Spinal cord (tissue), 10 donors: ENCODE results near the gene ANKS3. TPM values are rescaled to one million over a fixed set of nuclear protein-coding genes. Genes with fewer than 3 reads are reported as not detected.

Experiments used
- DNase-seq, 6 donors: peaks; one replicate each; pipeline versions ENCODE4 v3.0.0 to v3.0.0-alpha.2; 2013 to 2015; ENCODE audit warnings: low spot score in 6 of 6, low read depth in 4 of 6
- H3K27ac ChIP-seq: one replicate; pipeline ENCODE4 v1.5.1; 2013; ENCODE audit warnings: low read depth, low read length, control low read depth
- H3K27me3 ChIP-seq: one replicate; pipeline ENCODE4 v1.6.1; 2013; ENCODE audit warnings: low read length; ENCODE audit not compliant: control insufficient read depth, insufficient read depth
- H3K36me3 ChIP-seq: one replicate; pipeline ENCODE4 v1.6.1; 2013; ENCODE audit warnings: low read length; ENCODE audit not compliant: control insufficient read depth, insufficient read depth
- H3K4me1 ChIP-seq: one replicate; pipeline ENCODE4 v1.6.1; 2013; ENCODE audit warnings: low read length; ENCODE audit not compliant: control insufficient read depth, insufficient read depth
- H3K4me3 ChIP-seq: one replicate; pipeline ENCODE4 v1.5.1; 2013; ENCODE audit warnings: low read depth, low read length, control low read depth
- H3K9me3 ChIP-seq: one replicate; pipeline ENCODE4 v1.6.1; 2013; ENCODE audit warnings: low read length; ENCODE audit not compliant: control insufficient read depth, insufficient read depth
- WGBS: methylation state at CpG from one replicate; pipeline ENCODE4 v1.1.5; 2013; ENCODE audit warnings: missing lambda C conversion rate; ENCODE audit not compliant: insufficient coverage; 5-methylcytosine and 5-hydroxymethylcytosine counted together
- polyA plus RNA-seq, 2 donors: library from polyadenylated mRNA; unstranded; fragments of 120-200 nt; gene quantifications; one replicate each; pipeline ENCODE4 v1.2.1, GENCODE V29; 2013; ENCODE audit not compliant: insufficient read length in 2 of 2
- total RNA-seq, 2 donors: library from RNA; depleted of rRNA in 1 of 2; stranded (reverse); fragments of 120-200 nt in 1 of 2; fragments of >200 nt in 1 of 2; gene quantifications; one replicate each; pipeline versions ENCODE4 v1.2.3 to v1.2.4, GENCODE V29; 2013 to 2014
- donor health status: healthy.

The ANKS3 gene
- total and polyA plus RNA-seq, 4 donors = 20.2 to 48.1 (median 29.3) TPM

DNA sequence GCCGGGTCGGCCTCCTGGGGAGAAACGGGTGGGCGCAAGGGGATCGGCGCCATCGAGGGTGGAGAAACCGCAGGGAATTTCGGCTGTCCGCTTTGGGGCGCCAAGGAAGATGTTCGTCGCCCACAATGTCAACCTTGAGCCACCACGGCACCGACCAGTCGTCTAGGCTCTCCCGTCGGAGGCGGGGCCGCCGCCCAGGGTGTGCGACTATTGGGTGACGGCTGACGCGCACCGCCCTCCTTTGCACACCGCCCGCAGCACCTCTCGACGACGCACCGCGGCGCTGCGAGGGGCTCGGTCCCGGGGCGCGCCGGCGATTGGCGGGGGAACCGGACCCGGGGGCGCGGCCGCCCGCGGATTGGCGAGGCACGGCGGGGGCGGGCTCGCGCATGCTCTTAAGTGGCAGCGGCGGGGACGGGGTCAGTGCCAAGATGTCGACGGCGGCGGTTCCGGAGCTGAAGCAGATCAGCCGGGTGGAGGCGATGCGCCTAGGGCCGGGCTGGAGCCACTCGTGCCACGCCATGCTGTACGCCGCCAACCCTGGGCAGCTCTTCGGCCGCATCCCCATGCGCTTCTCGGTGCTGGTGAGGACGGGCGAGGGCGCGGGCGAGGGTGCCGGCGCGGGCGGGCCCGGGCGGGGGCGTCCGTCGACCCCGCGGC, 40.6 kb downstream of the ANKS3 start, which contains the start of gene NUDT16L1:
TSS of gene NUDT16L1 (plus strand) at position 267 of the 660 bp plus-strand sequence. CDS start at position 432, 165 bp downstream.
- DNase-seq = peak; percentile 80 to 99 (median 93)
- H3K27me3 ChIP-seq = no peaks in the 10 kb centered on the region
- H3K27ac ChIP-seq = peak within 1 kb of the TSS; percentile 63
- H3K36me3 ChIP-seq = peaks cover 79% of the 10 kb centered on the region
- peak within 1 kb of the TSS; percentile 79 for H3K4me3 ChIP-seq
- peaks cover 40% of the 10 kb centered on the region for H3K4me1 ChIP-seq
- H3K9me3 ChIP-seq = no peaks in the 10 kb centered on the region
- 0% methylated on average over 91 of the region's 91 CpGs for WGBS

DNA sequence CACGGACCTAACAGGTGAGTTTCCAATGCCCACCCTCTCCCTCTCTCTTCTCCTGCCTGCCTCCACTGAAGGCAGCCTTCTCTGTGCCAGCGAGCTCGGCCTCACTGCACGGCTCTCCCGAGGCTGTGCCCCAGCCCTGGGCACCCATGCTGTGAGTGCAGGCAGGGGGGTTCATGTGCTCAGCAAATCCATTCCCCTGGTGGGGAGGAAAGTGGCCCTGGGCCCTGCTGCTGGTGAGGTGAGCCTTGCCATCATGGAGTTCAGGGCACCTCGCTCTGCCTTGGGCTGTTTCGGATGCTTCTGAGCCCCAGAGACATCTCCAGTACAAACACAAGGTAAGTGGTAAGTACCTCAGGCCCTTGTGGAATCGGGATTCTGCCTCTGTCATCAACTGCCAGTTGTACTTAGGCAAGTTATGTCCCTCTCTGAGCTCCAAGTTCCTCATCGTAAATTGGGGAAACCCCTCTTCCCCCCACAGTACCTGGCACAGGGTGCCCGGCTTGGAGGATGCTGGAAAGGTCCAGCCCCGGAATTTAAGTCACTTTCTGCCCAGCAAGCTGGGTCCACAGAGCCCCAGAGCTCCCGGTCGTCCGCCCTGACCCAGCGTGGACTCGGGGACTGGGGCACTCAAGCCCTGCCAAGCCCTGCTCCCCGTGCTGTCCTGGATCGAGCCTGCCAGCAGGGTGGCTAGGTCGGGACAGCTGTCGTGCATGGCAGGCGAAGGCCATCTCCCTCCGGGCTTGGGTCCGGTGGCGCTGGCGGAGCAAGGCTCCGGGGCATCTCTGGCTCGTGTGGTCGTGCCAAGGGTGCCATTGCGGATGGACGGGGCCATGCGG, 41.4 kb downstream of the ANKS3 start:
- H3K27ac ChIP-seq = peak overlapping the region; percentile 63
- H3K4me1 ChIP-seq = peaks cover 40% of the 10 kb centered on the region
- no peaks in the 10 kb centered on the region for H3K27me3 ChIP-seq
- H3K4me3 ChIP-seq = peak overlapping the region; percentile 79
- DNase-seq = peak in 2 of 6 donors; percentile 21 to 34
- 19% methylated on average over 28 of the region's 31 CpGs for WGBS
- H3K36me3 ChIP-seq = peaks cover 79% of the 10 kb centered on the region
- no peaks in the 10 kb centered on the region for H3K9me3 ChIP-seq

DNA sequence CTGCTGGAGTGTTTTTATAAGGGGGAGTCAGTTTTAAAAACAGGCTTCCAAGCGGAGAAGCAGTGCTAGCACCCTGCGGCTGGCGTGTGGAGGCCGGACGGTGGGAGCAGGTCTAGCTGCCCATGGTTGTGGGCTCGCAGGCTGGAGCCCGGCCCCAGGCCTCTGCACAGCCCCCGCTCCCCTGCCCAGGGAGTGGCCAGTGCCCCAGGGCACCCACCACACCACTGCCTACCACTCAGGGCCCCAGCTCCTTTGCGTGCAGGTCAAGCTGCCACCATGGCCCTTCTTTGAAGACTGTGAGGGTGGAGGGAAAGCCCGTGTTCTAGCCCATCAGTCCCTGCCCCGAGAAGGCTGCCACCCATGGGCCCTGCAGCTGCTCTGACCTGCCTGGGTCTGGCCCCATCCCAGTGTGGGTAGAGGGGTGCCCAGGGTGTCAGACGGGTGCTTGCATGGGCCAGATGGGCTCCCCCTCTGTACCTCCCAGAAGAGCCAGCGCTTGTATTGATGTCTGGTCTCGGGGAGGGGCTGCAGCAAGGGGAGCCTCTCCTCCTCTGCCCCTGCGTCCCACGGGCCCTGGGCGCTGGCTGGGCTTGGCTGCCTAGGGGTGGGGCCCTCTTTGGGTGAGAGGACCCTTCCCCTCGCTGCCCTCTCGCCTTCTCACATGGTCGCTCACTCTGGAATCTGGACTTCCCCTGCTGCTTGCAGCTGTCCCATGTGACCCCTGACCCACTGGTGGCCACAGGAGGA, 42.2 kb downstream of the ANKS3 start:
- Histone ChIP-seq H3K36me3 (peaks cover 79% of the 10 kb centered on the region), H3K9me3 (no peaks in the 10 kb centered on the region), H3K27me3 (no peaks in the 10 kb centered on the region), H3K4me3 (no peak overlapping the region), H3K27ac (no peak overlapping the region), H3K4me1 (peaks cover 40% of the 10 kb centered on the region)
- no peak for DNase-seq
- 89% methylated on average over 11 of the region's 20 CpGs for WGBS

DNA sequence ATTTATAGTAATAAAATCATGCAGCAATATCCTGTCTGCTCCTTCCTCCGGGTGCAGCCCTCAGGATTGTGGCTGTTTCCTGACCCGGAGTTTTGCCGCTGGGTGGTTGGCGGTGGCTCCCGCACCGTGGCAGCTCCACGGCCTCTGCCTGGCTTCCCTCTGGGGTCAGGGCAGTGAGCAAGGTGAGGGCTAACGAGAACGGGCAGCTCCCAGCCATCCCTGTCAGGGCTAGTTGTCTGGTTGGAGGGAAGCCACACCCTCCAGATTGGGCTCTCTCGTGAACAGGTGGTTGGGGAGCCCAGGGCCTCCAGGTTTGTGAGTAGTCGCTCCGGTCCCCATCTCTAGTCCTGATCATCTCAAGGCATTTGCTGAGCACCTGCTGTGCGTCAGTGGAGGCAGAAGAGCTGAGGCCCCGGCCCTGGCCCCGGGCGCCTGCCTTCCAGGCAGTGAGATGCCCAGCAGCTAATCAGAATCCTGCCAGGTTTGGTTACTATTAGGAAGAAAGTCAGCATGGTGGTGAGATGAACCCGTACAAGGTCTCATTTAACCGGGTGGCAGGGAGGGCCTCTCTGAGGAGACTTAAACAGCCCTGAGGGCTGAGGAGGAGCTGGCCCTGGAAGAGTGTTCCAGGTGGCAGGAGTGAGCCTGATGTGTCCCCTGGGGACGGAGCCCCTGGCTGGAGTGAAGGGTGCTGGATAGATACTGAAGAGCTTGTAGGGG, 43.0 kb downstream of the ANKS3 start:
- DNase-seq = no peak
- H3K36me3 ChIP-seq = peaks cover 79% of the 10 kb centered on the region
- H3K4me3 ChIP-seq = no peak overlapping the region
- H3K27me3 ChIP-seq = no peaks in the 10 kb centered on the region
- H3K9me3 ChIP-seq = no peaks in the 10 kb centered on the region
- no peak overlapping the region for H3K27ac ChIP-seq
- H3K4me1 ChIP-seq = peaks cover 37% of the 10 kb centered on the region
- 87% methylated on average over 16 of the region's 19 CpGs for WGBS

DNA sequence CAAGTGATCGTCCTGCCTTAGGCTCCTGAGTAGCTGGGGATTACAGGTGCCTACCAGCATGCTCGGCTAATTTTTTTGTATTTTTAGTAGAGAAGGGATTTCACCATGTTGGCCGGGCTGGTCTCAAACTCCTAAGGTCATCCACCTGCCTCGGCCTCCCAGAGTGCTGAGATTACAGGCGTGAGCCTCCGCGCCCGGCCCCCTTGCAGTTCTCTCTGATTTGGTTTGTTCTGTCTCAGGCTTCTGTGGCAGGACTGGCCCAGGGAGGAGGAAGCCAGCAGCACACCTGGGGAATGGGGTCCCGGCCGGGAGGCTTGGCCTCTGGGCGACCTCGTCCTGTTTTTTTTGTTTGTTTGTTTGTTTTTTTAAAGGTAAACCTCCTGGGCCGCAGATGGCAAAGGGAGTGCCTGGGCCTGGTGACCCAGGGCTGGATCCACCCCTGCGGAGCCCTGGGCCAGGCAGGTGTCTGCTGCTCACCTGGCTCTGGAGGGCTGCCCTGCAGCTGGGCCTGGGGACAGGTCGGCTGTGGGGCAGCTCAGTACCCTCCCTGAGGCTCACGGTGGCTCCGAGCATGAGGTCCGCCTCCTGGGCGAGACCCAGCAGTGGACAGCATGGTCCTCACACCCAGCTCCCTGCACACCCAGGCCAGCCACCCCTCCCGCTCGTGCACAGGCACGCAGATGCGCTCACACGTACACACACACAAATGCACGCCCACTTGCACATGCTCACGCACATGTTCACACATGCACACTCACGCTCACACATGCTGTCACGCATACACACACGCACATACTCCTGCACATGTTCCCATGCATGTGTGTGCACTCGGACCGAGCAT, 44.0 kb downstream of the ANKS3 start:
- H3K4me3 ChIP-seq = no peak overlapping the region
- H3K27me3 ChIP-seq = no peaks in the 10 kb centered on the region
- WGBS = 91% methylated on average over 25 of the region's 31 CpGs
- no peak overlapping the region for H3K27ac ChIP-seq
- no peak for DNase-seq
- H3K36me3 ChIP-seq = peaks cover 79% of the 10 kb centered on the region
- no peaks in the 10 kb centered on the region for H3K9me3 ChIP-seq
- H3K4me1 ChIP-seq = peaks cover 27% of the 10 kb centered on the region

DNA sequence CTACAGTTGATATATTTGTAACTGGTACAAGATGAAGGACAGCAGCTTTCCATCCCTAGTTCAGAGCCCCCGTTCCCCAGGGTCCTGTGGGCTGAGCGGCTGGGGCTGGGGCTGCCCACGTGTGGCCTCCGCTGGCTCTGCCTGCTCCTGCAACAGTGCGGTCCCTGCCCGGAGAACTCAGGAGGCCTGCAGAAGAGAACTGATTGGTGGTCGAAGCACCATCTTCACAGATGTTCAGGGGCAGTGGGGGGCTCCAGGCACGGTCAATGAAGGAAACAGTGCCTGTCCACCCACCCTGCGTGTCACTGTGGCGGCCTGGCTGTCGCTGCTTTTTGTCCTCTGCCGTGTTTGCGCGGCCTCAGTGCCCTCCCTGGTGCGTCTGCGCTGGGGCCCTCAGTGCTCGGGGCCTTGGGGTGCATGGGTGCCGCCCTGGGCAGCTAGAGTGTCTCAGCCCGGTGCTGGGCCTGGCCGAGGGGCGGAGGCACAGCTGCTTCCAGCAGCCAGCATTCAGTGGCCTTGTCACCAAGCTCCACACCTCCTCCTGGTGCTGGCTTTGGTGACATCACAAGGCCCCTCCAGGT, 44.9 kb downstream of the ANKS3 start:
- no peak for DNase-seq
- H3K4me3 ChIP-seq = no peak overlapping the region
- peaks cover 82% of the 10 kb centered on the region for H3K36me3 ChIP-seq
- H3K9me3 ChIP-seq = no peaks in the 10 kb centered on the region
- 91% methylated on average over 21 of the region's 21 CpGs for WGBS
- H3K27me3 ChIP-seq = no peaks in the 10 kb centered on the region
- H3K4me1 ChIP-seq = peaks cover 19% of the 10 kb centered on the region
- no peak overlapping the region for H3K27ac ChIP-seq

DNA sequence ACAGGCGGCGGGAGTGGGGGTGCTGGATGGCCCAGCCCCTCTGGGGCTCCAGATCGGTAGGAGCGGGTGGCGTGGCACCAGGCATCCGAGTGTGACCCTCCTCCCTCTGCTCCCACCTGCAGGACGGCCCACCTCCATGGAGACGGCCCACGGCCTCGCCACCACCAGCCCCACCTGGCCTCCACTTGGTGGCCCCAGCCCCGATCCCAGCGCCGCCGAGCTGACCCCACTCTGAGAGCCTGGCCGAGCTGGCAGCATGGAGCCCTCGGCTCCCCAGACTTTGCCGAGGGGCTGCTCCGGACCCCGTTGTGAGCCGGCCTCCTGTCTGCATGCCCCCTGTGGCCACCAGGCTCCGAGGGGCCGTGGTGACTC, 45.4 kb downstream of the ANKS3 start:
- H3K9me3 ChIP-seq = no peaks in the 10 kb centered on the region

DNA sequence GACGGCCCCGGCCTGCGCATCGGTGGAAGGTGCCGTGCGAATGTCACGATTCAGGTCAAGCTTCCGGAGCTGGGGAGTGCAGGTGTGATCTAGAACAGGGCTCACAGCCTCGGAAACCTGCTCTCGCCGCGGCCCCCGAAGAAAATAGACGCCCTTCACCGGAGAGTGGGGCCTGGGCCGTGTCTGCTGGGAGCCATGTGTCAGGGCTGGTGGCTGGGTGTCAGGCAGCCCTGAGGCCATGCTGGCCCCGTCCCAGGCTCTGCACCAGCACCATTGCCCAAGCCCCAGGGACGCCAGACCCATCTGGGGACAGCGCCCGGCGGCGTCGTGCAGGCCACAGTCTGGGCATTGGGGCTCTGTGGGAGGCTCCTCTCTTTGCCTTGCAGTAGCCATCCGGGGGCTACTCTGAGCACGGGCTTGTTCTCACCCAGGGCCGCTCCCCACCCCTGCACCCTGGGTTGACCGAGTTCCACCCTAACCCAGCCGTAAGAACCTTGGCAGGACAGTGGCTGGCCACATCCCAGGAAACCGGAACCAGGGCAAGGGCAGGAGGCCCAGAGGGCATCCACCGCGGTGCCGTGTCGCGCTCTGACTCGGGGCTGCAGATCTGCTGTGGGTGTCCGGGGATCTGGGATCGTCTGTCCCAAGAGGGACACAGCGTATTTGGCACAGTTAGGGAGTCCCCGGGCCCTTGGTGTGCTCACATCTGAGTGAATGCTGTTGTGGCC, 46.0 kb downstream of the ANKS3 start:
- no peak for DNase-seq
- H3K27ac ChIP-seq = no peak overlapping the region
- no peaks in the 10 kb centered on the region for H3K9me3 ChIP-seq
- H3K4me3 ChIP-seq = no peak overlapping the region
- H3K4me1 ChIP-seq = peaks cover 17% of the 10 kb centered on the region
- H3K27me3 ChIP-seq = no peaks in the 10 kb centered on the region
- WGBS = 96% methylated on average over 39 of the region's 39 CpGs
- peaks cover 93% of the 10 kb centered on the region for H3K36me3 ChIP-seq

More for the DNA sequence above, 45.4 kb downstream of the ANKS3 start:
- H3K27ac ChIP-seq = no peak overlapping the region
- no peaks in the 10 kb centered on the region for H3K27me3 ChIP-seq
- H3K4me1 ChIP-seq = peaks cover 19% of the 10 kb centered on the region
- no peak for DNase-seq
- 92% methylated on average over 22 of the region's 22 CpGs for WGBS
- peaks cover 87% of the 10 kb centered on the region for H3K36me3 ChIP-seq
- no peak overlapping the region for H3K4me3 ChIP-seq
